Midbrain (tissue), 1 donor: Measurements from ENCODE around the gene BCL2L1.
"Not testable (repeated sequence)": the region's sequence is repeated elsewhere in the genome, so short reads cannot be mapped to it uniquely, and the experiment has no call there.

Source experiments
- DNase-seq: peaks from one replicate; lab custom pipeline; 2025; lab: John Stamatoyannopoulos, UW

Gene BCL2L1

GRCh38 chr20:31648104-31648503 lies 74.6 kb downstream of the BCL2L1 start:
- not testable (repeated sequence) for DNase-seq

- no peak for DNase-seq
Observed at GRCh38 chr20:31644701-31645100, 78.0 kb downstream of the BCL2L1 start.

GRCh38 chr20:31643522-31643921 lies 79.1 kb downstream of the BCL2L1 start:
- no peak for DNase-seq

- no peak for DNase-seq
Observed at GRCh38 chr20:31642837-31643236, 79.8 kb downstream of the BCL2L1 start.

GRCh38 chr20:31641391-31641790 lies 81.3 kb downstream of the BCL2L1 start:
- DNase-seq, result no peak

GRCh38 chr20:31640259-31640658 lies 82.4 kb downstream of the BCL2L1 start:
- DNase-seq, result no peak

GRCh38 chr20:31638816-31639215 lies 83.9 kb downstream of the BCL2L1 start:
- DNase-seq, result no peak

- no peak for DNase-seq
Observed at GRCh38 chr20:31638317-31638716, 84.4 kb downstream of the BCL2L1 start.

- DNase-seq, result no peak
Observed at GRCh38 chr20:31637660-31638059, 85.0 kb downstream of the BCL2L1 start, which contains the start of gene COX4I2. COX4I2 (plus strand) TSS chr20:31637912; CDS start chr20:31639018, 1,106 bp downstream.

GRCh38 chr20:31633339-31633914 lies 89.2 kb downstream of the BCL2L1 start:
- no peak for DNase-seq

GRCh38 chr20:31632548-31633338 lies 89.9 kb downstream of the BCL2L1 start:
- no peak for DNase-seq

GRCh38 chr20:31630187-31630790 lies 92.4 kb downstream of the BCL2L1 start:
- no peak for DNase-seq

- not testable (repeated sequence) for DNase-seq
Observed at GRCh38 chr20:31628057-31628456, 94.6 kb downstream of the BCL2L1 start.

- DNase-seq, result not testable (repeated sequence)
Observed at GRCh38 chr20:31626534-31626933, 96.1 kb downstream of the BCL2L1 start.

GRCh38 chr20:31623123-31623505 lies 99.6 kb downstream of the BCL2L1 start:
- DNase-seq, result not testable (repeated sequence)

- DNase-seq, result no peak
Observed at GRCh38 chr20:31620246-31620645, 102.4 kb downstream of the BCL2L1 start.

- DNase-seq, result no peak
Observed at GRCh38 chr20:31617432-31618104, 105.1 kb downstream of the BCL2L1 start.

- DNase-seq, result no peak
Observed at GRCh38 chr20:31615416-31615815, 107.3 kb downstream of the BCL2L1 start.
